ENCODE data around the gene RPTOR.
"Not testable (repeated sequence)": the region's sequence is repeated elsewhere in the genome, so short reads cannot be mapped to it uniquely, and the experiment has no call there.

- not testable (repeated sequence) for TF ChIP-seq CTCF (IDR thresholded peaks at IDR 0.05); EP300 (IDR thresholded peaks at IDR 0.05); POLR2A (IDR thresholded peaks at IDR 0.05; ENCODE audit: low read depth)
Measured at GRCh38 chr17:80628881-80629280, 84.2 kb downstream of the RPTOR start.

Measured in esophagus muscularis mucosa (tissue), 4 donors.